OCI-LY7 (cell line): ENCODE data around the gene ENOX1.

ENCODE experiments used
- EZH2phosphoT487 ChIP-seq: fragments of 200-600 bp; sonication (generic); IDR thresholded peaks from 2 replicates; pipeline ENCODE4 v1.6.1; 2018; ENCODE audit warnings: low read depth, borderline replicate concordance, mild to moderate bottlenecking, mixed run types, antibody characterized with exemption, low read length, moderate library complexity, mixed read lengths
- TF ChIP-seq, protein P1 (sequence below): fragments of 200-600 bp; sonication (generic); conservative IDR thresholded peaks from 2 replicates; pipeline ENCODE4 v1.5.1; 2014; ENCODE audit warnings: mild to moderate bottlenecking, antibody characterized with exemption, low read length, moderate library complexity, mixed read lengths

DNA sequence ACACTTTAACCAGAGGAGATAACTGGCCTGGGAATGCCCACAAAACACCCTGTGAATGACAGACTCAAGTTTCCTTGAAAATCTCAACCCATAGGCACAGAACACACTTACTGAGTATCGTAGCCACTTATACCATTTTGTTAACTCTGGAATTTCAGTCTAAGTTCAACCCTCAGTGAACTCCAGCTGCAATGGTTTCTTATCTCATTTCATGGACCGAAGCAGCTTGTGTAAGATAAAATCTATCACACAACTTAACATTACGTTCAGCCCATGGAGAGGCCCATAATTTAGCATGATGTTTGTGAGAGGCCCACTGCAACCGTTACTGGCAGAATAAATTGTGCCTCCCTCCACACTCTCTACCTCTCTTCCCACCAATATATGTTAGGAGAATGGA, 440.3 kb downstream of the ENOX1 start:
- TF ChIP-seq, protein P1, sequence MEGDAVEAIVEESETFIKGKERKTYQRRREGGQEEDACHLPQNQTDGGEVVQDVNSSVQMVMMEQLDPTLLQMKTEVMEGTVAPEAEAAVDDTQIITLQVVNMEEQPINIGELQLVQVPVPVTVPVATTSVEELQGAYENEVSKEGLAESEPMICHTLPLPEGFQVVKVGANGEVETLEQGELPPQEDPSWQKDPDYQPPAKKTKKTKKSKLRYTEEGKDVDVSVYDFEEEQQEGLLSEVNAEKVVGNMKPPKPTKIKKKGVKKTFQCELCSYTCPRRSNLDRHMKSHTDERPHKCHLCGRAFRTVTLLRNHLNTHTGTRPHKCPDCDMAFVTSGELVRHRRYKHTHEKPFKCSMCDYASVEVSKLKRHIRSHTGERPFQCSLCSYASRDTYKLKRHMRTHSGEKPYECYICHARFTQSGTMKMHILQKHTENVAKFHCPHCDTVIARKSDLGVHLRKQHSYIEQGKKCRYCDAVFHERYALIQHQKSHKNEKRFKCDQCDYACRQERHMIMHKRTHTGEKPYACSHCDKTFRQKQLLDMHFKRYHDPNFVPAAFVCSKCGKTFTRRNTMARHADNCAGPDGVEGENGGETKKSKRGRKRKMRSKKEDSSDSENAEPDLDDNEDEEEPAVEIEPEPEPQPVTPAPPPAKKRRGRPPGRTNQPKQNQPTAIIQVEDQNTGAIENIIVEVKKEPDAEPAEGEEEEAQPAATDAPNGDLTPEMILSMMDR: no peak
- TF ChIP-seq EZH2phosphoT487: no peak
